Astrocyte (in vitro differentiated cells and primary cell): Measurements from ENCODE around the gene BHLHA15.

ENCODE experiments used
- CTCF ChIP-seq: IDR thresholded peaks from 2 replicates; pipeline ENCODE4 v1.5.1; 2011; ENCODE audit warnings: low read depth, mild to moderate bottlenecking, inconsistent platforms, low read length, moderate library complexity; ENCODE audit not compliant: insufficient read depth
- EZH2 ChIP-seq: IDR thresholded peaks from 2 replicates; pipeline ENCODE4 v1.6.1; 2012; ENCODE audit warnings: mild to moderate bottlenecking, low read length, inconsistent platforms; ENCODE audit not compliant: insufficient read depth

- no peak for TF ChIP-seq CTCF
- TF ChIP-seq EZH2 = no peak
Observed at GRCh38 chr7:98177553-98177952, 33.7 kb upstream of the BHLHA15 start.
